ENCODE data around the gene ATP11A. TPM values are rescaled to one million over a fixed set of nuclear protein-coding genes. Genes with fewer than 3 reads are reported as not detected.

The ATP11A gene
- total RNA-seq, 1 experiment from 2014 or later, result 65.3 TPM

GRCh38 chr13:112664501-112665203 lies 25.2 kb upstream of the ATP11A start:
- Histone ChIP-seq H3K4me2 (ENCODE audit: insufficient read depth, insufficient read length, low read length) (no peak overlapping the region), H4K8ac (replicated peaks; ENCODE audit: insufficient read length, low read depth, low read length) (no peak overlapping the region), H3K79me1 (ENCODE audit: insufficient read depth, low read depth, low read length, poor library complexity, severe bottlenecking) (no peaks in the 10 kb centered on the region), H3K14ac (ENCODE audit: insufficient read depth, low read length) (no peak overlapping the region; the same call in 1 of the 2 replicates), H4K5ac (ENCODE audit: insufficient read length, low read depth, low read length) (no peak overlapping the region), H2BK15ac (ENCODE audit: low read depth, low read length) (no peak overlapping the region), H3K23ac (ENCODE audit: insufficient read length, low read depth, low read length) (no peak overlapping the region), H3K9me3 (ENCODE audit: control insufficient read depth, low read depth, low read length) (no peaks in the 10 kb centered on the region), H3K56ac (ENCODE audit: insufficient read length, low read depth, low read length) (no peak overlapping the region), H3K4ac (ENCODE audit: low read depth, low read length) (no peak overlapping the region), H4K91ac (ENCODE audit: insufficient read length, low read depth, low read length) (no peak overlapping the region), H3T11ph (ENCODE audit: low read length) (no peak overlapping the region), H2BK5ac (ENCODE audit: insufficient read length, low read length) (no peak overlapping the region), H2BK20ac (ENCODE audit: low read depth, low read length, poor library complexity, severe bottlenecking) (no peak overlapping the region), H2AFZ (ENCODE audit: low read length) (no peak overlapping the region), H4K20me1 (ENCODE audit: control insufficient read depth, insufficient read depth, insufficient read length) (no peaks in the 10 kb centered on the region), H3K79me2 (ENCODE audit: insufficient read depth, low read length) (no peaks in the 10 kb centered on the region), H3K18ac (ENCODE audit: insufficient read length, low read depth, low read length) (no peak overlapping the region), H3K27ac (ENCODE audit: insufficient read length, low read depth, low read length) (no peak overlapping the region), H3K9ac (ENCODE audit: extremely low read depth, insufficient read length, low read length) (no peak overlapping the region), H2BK120ac (ENCODE audit: low read depth, low read length, poor library complexity, severe bottlenecking) (no peak overlapping the region), H2AK5ac (ENCODE audit: insufficient read length, low read length) (no peak overlapping the region), H3K4me1 (ENCODE audit: insufficient read depth, low read length) (no peaks in the 10 kb centered on the region), H2BK12ac (ENCODE audit: insufficient read length, low read depth, low read length) (no peak overlapping the region), H3K27me3 (ENCODE audit: insufficient read depth, low read length) (no peaks in the 10 kb centered on the region), H3K23me2 (ENCODE audit: insufficient read length, low read depth, low read length, poor library complexity, severe bottlenecking) (no peaks in the 10 kb centered on the region)
- peak; percentile 18 for DNase-seq
- peaks cover 0 to 4% of the 10 kb centered on the region in 2 experiments; a peak in 1 of 5 replicates for H3K9me3 Mint-ChIP-seq
- no peaks in the 10 kb centered on the region for H3K36me3 Mint-ChIP-seq (ENCODE audit: insufficient read depth in 1 of 3, low read depth in 3 of 3)
- no peak overlapping the region for H3K4me3 Mint-ChIP-seq
- TF ChIP-seq CTCF (conservative IDR thresholded peaks at IDR 0.05), result no peak
- H3K4me1 Mint-ChIP-seq, result peaks cover 0 to 4% of the 10 kb centered on the region in 2 experiments; a peak in 2 of 4 replicates
- WGBS (ENCODE audit: extremely low coverage, insufficient read length, low lambda C conversion rate), result no CpG with 5 or more reads among the region's 22 CpGs
- peaks cover 7% of the 10 kb centered on the region for H3K27me3 Mint-ChIP-seq (ENCODE audit: low read depth)
- H3K27ac Mint-ChIP-seq, result no peak overlapping the region

Measured in H9 (cell line).